Medulla oblongata (tissue), 1 donor: Measurements from ENCODE around the gene OFD1.
"Not testable (repeated sequence)": the region's sequence is repeated elsewhere in the genome, so short reads cannot be mapped to it uniquely, and the experiment has no call there.

ENCODE experiments used
- DNase-seq: peaks from one replicate; pipeline ENCODE4 v3.0.0-alpha.2; 2015; ENCODE audit errors: extremely low spot score

OFD1 gene

DNA sequence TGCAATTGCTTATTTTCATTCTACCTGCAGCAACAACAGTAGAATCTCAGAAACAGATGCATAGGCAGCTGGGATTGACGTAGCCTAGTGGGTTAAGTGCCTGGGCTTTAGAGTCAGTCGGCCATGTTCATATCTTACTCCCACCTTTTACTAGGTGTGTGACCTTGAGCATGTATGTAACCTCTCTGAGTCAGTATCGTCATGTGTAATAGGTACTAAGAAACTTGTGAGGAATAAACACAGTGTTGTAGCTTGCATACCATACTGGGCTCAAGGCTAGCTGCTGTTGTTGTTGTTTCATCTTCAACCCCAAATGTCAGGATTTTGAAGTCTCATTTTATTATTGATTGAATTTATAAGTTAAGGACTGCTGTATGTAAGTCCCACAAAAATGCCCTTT, 31.4 kb upstream of the OFD1 start:
- no peak for DNase-seq

DNA sequence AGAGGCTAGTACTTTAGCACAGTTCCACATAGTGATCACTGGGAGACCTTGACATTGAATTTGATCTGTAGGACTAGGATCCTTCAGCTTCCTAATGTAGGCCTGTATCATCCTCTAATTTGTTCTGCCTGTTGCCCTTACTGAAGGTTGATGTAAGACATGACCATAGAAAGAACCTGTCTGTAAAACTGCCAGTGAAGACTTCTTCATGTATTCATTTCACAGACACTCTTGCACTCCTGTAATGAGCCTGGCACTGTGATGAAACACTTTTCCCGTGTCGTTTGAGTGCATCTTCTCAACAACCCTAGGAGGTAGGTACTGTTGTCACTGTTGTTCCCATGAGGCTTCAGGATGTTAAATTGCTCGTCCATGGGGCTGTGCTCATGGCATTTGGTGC, 31.0 kb upstream of the OFD1 start:
- DNase-seq, result no peak

- no peak for DNase-seq
Measured at GRCh38 chrX:13711141-13711540, 23.4 kb upstream of the OFD1 start.

- DNase-seq, result no peak
Measured at GRCh38 chrX:13716455-13716854, 18.1 kb upstream of the OFD1 start.

- DNase-seq, result no peak
Measured at GRCh38 chrX:13716905-13717304, 17.6 kb upstream of the OFD1 start.

GRCh38 chrX:13717700-13718472, 16.7 kb upstream of the OFD1 start:
- no peak for DNase-seq

GRCh38 chrX:13719192-13719856, 15.2 kb upstream of the OFD1 start:
- no peak for DNase-seq

DNA sequence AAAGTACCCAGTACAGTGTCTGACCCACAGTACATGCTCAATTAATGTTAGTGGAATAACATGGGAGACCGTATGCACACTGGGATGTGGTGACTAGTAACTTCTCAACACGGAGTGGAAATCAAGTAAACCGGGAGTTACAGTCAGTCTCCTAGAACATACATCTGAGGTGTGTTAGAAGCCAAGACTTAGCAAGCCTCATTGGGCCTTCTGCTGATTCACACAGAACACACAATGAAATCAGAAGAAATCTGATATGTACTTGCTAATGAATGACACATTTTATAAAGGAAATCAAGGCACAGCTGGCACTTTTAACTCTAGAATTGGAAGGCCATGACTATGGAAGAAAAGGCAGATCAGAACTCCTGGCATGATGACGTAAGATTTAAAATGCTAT, 13.2 kb upstream of the OFD1 start:
- no peak for DNase-seq

- DNase-seq, result peak; percentile 24
Measured at GRCh38 chrX:13721819-13722519, 12.6 kb upstream of the OFD1 start.

GRCh38 chrX:13724878-13725277, 9.7 kb upstream of the OFD1 start:
- not testable (repeated sequence) for DNase-seq

GRCh38 chrX:13726583-13726982, 8.0 kb upstream of the OFD1 start:
- not testable (repeated sequence) for DNase-seq

- not testable (repeated sequence) for DNase-seq
Measured at GRCh38 chrX:13730523-13730922, 4.0 kb upstream of the OFD1 start.

DNA sequence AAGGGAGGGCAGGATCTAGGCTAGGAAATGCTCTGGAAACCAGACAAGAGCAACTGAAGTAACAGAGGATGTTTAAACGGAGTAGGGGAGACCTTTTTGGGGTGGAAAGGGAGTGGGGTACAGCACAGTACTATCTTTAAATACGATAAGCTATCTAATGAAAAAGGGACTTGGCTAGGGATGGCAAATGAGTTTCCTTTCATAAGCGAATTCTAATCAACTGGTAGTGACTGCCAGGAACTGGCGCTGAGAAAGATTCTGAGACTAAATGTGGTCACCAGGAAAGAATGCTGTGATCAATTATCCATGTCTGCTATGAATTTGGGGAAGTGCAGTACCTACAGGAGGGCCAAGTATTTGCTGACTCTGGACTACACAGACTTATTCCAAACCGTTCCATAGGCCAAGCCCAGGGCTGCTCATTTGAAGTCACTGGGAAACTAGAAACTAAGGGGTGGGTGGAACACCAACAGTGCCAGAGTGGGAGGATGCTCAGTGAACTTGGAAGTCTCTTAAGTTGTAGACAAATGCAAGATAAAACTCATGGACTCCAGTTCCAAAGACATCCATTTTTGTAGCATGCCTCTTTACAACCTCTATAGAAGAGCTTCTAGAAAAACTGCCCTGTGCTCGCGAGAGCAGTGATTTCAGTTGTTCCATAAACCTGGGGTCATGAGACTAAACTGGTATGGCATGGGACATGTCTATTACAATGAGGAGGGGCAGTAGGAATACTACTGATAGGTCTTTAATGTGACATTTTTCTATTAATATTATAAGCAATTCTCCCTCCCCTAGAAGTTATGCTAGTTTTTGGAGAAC, 2.1 kb upstream of the OFD1 start:
- no peak for DNase-seq

DNA sequence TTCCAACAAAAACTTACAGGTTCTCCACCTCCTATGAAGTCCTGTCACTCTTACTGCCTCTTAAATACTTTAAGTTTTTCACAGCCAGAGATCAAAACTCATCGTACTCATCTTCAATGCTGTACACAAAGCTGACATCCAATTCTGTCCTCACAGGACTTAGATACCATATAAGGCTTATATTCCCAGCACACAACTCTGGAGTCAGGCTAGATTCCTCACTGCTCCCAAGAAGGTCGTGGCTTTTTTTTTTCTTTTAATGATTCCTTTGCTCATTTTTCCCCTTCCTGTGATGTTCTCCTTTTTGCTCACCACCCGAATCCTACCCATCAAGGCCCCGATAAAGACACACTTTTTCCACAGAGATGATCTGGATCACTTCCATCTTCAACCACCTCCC, 1.0 kb upstream of the OFD1 start:
- no peak for DNase-seq

DNA sequence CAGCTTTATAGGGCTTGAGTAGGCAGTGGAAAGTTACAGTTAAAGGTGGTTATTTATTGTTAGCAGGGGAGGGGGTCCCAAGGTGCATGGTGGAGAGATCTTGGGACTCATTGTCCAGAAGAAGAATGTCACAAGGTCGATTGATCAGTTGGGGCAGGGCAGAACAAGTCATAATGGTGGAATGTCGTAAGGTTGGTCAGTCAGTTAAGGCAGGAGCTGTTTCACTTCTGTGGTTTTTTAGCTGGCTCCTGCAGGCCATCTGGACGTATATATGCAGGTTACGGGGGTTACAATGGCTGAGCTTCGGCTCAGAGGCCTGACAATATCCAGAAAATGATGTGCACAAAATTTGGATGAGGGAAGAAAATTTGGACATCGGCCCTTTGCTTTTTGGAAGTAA, 7.1 kb downstream of the OFD1 start:
- no peak for DNase-seq

- no peak for DNase-seq
Measured at GRCh38 chrX:13742397-13743176, 8.0 kb downstream of the OFD1 start.

GRCh38 chrX:13747836-13748235, 13.3 kb downstream of the OFD1 start:
- peak; percentile 67 for DNase-seq

- no peak for DNase-seq
Measured at GRCh38 chrX:13748486-13748885, 13.9 kb downstream of the OFD1 start.

- peak; percentile 27 for DNase-seq
Measured at GRCh38 chrX:13750204-13750603, 15.7 kb downstream of the OFD1 start.

- DNase-seq, result no peak
Measured at GRCh38 chrX:13750812-13751211, 16.3 kb downstream of the OFD1 start.

- DNase-seq, result no peak
Measured at GRCh38 chrX:13752141-13752540, 17.6 kb downstream of the OFD1 start.
